ENCODE measurements around the gene TEAD1.

Gene TEAD1

DNA sequence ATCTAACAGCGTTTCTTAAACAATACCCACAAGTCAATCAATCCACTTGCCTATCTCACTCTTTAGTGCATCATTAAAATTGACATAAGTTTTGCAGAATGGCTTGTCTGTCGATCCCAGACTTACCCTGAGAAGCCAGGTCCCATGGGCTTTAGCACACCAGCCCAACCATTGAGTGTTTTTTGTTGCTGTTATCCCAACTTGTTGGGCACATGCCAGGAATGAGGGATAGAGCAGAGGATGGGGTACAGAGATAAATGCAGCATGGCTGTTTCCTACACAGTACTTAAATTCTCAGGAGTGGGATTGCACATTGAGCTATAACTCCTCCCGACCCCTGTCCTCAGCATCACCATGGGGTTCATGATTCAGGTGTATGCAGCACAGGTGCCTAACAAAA is 270.7 kb downstream of the TEAD1 start:
- DNase-seq (no peak), ATAC-seq (no peak)

DNA sequence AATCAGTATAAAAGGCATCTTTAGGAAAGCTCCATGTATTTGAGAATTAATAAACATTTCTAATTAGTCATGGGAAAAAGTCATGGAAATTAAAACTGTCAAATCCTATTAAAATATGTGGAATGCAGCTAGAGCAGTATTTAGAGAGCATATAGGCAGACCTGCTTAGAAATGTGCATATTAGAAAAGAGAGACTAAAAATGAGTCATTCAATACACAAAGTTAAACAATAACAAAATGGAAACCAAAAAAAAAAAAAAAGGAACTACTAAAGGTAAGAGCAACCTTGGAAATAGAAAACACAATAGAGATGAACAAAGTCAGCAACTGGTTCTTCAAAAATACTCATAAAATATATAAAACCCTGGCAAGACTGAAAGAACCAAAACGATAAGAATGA is 275.2 kb downstream of the TEAD1 start:
- DNase-seq (no peak), ATAC-seq (no peak)

- DNase-seq (no peak), ATAC-seq (no peak)
Measured at GRCh38 chr11:12950670-12951069, 276.4 kb downstream of the TEAD1 start.

GRCh38 chr11:12951376-12951775 is 277.2 kb downstream of the TEAD1 start:
- DNase-seq (no peak), ATAC-seq (no peak)

GRCh38 chr11:12952094-12952493 is 277.9 kb downstream of the TEAD1 start:
- DNase-seq (no peak), ATAC-seq (no peak)

GRCh38 chr11:12958986-12959385 is 284.8 kb downstream of the TEAD1 start:
- DNase-seq (no peak), ATAC-seq (no peak)

DNA sequence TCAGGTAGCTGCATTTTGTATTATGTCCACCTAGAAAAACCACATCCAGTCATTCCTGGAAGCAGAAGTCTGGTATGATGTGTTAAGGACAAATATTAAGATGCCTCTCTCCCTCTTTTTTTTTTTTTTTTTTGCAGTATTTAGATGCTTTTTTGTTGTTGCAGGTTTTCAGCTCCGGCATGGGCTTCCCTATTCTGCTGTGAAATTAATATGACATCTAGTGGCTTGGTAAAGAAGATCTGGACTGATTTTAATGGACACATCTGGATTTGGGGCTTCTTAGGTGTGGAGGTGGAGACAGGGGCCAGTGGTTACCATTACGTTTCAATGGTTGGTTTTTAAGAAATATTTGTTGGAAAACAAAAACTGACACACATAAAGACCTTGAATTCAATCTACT is 287.4 kb downstream of the TEAD1 start:
- ATAC-seq (no peak), DNase-seq (no peak)

GRCh38 chr11:12962306-12962705 is 288.1 kb downstream of the TEAD1 start:
- ATAC-seq, result no peak
- DNase-seq, result no peak

DNA sequence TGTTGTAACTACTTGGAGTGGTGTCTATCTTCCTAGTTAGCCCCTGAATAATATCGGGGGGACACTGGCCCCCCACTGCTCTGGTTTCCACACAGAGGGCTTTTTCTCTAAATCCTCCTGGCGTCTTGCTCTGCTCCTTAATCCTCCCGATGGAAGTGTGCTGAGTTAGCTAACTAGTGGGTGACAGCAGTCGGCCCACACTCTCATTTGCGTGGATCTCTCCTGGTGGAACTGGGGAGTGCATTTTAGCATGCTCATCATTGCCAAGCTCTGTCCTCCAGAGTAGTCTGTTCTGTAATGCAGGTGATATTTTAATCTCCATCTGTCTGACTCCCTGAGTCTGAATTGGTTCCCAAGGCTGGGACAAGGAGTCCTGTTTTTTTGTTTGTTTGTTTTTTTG is 288.8 kb downstream of the TEAD1 start:
- ATAC-seq, result no peak
- no peak for DNase-seq

- ATAC-seq (peak; percentile 66), DNase-seq (peak; percentile 67)
Measured at GRCh38 chr11:12963792-12964536, 289.7 kb downstream of the TEAD1 start.

- DNase-seq, result no peak
- no peak for ATAC-seq
Measured at GRCh38 chr11:12964650-12965049, 290.4 kb downstream of the TEAD1 start.

- no peak for ATAC-seq
- no peak for DNase-seq
Measured at GRCh38 chr11:12966002-12966401, 291.8 kb downstream of the TEAD1 start.

- no peak for DNase-seq
- ATAC-seq, result no peak
Measured at GRCh38 chr11:12968101-12968500, 293.9 kb downstream of the TEAD1 start.

- DNase-seq (no peak), ATAC-seq (no peak)
Measured at GRCh38 chr11:12968826-12969225, 294.6 kb downstream of the TEAD1 start.

DNA sequence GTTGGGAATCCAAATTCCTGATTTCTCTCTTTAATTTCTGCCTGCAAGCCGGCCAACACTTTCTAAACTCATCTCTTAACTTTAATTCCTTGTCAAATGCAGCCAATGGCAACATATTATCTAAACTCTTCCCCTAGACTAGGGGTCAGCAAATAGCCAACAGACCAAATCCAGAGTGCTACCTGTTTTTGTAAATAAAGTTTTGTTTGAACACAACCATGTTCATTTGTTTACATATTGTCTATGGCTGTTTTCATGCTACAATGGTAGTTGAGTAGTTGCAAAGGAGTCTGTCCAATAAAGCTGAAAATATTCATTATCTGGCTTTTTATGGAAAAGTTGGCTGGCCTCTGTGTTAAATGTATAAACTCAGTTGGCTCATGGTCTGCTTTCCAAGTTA is 297.7 kb downstream of the TEAD1 start:
- no peak for ATAC-seq

GRCh38 chr11:12973528-12974181 is 299.4 kb downstream of the TEAD1 start:
- ATAC-seq (no peak), DNase-seq (no peak)

More for the DNA sequence above, 297.7 kb downstream of the TEAD1 start:
- DNase-seq, result no peak

GRCh38 chr11:12975195-12975594 is 301.0 kb downstream of the TEAD1 start:
- ATAC-seq (no peak), DNase-seq (no peak)

DNA sequence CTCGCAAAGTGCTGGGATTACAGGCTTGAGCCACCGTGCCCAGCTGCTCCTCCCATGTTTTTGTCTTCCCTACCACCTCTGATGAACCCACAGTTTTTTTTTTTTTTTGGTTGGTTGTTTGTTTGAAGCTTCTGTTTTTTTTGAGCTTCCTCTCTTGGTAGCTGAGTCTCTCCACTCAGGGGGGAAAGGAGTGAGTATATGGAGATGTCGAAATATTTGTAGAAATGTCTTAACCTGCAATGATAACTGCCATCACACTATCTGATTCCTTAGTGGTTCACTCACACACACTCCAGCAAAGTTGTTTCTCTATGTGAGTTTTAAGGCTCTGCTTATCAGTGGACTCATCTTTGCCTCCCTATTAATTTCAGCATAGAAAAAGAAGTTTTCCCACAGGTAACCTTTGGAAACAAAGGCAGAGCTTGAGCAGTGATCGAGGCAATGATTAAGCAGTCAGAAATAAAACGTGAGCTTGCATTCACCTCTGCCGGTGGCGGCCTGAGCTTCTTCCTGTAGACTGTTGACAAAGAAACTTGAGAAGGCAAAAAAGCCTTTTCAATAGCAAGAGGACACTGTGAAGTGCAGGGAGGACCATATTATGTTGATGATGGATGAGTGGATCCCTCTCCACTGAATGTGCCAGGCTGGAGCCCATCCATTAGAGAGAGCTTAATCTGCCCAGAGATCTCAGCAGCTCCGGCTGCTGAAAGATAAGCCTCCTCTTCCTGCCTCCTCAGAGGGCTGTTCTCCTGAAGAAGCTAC is 305.9 kb downstream of the TEAD1 start:
- no peak for ATAC-seq
- no peak for DNase-seq

DNA sequence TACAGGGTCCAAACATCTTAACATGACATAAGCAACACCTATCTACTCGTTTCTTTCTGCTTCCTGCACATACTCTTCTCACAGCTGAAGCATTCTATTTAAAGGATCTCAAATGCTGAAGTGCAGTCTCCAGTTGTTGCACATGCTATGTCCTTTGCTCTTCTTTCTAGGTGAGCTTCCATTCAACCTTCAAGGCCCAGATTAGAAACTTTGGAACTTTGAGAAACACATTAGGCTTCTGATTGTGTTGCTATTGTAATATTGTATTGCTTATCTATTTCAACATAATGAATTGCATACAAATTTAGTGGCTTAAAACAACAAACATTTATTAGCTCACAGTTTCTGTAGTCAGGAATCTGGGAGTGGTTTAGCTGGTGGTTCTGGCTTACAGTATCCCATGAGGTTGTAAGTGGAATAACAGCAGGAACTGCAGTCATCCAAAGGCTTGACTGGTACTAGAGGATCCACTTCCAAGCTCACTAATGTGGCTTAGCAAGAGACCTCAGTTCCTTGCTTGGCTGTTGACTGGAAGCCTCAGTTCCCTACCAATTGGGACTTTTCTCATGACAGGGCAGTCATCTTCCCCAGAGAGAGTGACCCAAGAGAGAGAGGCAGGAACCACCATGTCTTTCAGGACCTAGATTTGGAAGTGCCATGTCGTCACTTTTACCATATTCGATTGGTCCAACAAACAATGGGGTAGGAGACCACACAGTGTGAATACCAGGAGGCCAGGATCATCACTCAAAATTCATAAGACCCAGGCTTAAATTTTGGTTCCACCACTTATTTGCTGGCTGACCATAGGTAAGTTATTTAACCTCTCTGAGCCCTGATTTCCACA is 307.7 kb downstream of the TEAD1 start:
- ATAC-seq (no peak), DNase-seq (no peak)

- DNase-seq (no peak), ATAC-seq (no peak)
Measured at GRCh38 chr11:12983336-12983735, 309.1 kb downstream of the TEAD1 start.

DNA sequence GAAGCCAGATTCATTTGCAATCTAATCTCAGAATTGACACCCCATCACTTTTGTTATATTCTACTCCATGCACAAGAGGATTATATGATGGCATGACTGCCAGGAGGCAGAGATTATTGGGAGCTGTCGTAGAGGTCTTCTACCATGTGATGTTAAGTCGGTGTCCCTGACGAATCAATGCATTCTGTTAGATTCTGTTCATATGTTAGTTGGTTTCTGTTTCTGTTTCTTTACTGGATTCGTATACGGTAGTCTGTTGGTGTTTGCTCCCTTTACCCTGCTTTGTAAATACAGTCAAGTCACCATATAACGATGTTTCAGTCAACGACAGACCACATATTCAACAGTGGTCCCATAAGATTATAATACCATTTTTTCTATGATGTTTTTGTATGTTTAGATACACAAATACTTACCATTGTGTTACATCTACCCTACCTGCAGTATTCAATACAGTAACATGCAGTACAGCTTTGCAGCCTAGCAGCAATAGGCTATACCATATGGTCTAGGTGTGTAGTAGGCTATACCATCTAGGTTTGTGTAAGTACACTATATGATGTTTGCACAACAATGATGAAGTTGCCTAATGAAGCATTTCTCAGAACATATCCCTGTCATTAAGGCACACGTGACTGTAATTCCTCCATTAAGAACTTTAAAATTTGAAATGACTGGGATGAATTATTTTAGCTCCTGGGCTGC is 312.1 kb downstream of the TEAD1 start:
- ATAC-seq (no peak), DNase-seq (no peak)

Data from stimulated activated naive CD8-positive, alpha-beta T cell treated with anti-CD3 and anti-CD28 coated beads, Interleukin-15, Interleukin-2, amounts not matched to agents 100 U/mL and 50 U/mL, for 24 hours (primary cell).